Neural progenitor cell (in vitro differentiated cells): ENCODE measurements around the gene PTGES2. TPM values are rescaled to one million over a fixed set of nuclear protein-coding genes. Genes with fewer than 3 reads are reported as not detected.
A peak's percentile ranks its signal among the peaks of the same experiment; 100 is the strongest.

ENCODE experiments used
- DNase-seq: peaks from one replicate; pipeline ENCODE4 v3.0.0-alpha.2; 2016; ENCODE audit warnings: low spot score
- H2AFZ ChIP-seq: fragments of 200-600 bp; sonication (generic); replicated peaks from 2 replicates; pipeline ENCODE4 v1.6.1; 2016; ENCODE audit warnings: antibody characterized with exemption
- H3F3A ChIP-seq: fragments of 200-600 bp; sonication (generic); 2 replicates; pipeline ENCODE4 v1.6.1; 2016; ENCODE audit warnings: antibody characterized with exemption, low read depth
- H3K27ac ChIP-seq: fragments of 200-600 bp; sonication (generic); 2 replicates; pipeline ENCODE4 v1.5.1; 2016; ENCODE audit warnings: mild to moderate bottlenecking
- H3K27me3 ChIP-seq: fragments of 200-600 bp; sonication (generic); 2 replicates; pipeline ENCODE4 v1.6.1; 2016; ENCODE audit warnings: mild to moderate bottlenecking, moderate library complexity
- H3K36me3 ChIP-seq: fragments of 200-600 bp; sonication (generic); 2 replicates; pipeline ENCODE4 v1.5.1; 2016
- H3K4me1 ChIP-seq: fragments of 200-600 bp; sonication (generic); 2 replicates; pipeline ENCODE4 v1.6.1; 2016; ENCODE audit warnings: mixed run types
- H3K4me2 ChIP-seq: fragments of 200-600 bp; sonication (generic); 2 replicates; pipeline ENCODE4 v1.6.1; 2016
- H3K4me3 ChIP-seq: fragments of 200-600 bp; sonication (generic); 2 replicates; pipeline ENCODE4 v1.5.1; 2016
- H3K79me2 ChIP-seq: fragments of 200-600 bp; sonication (generic); 2 replicates; pipeline ENCODE4 v1.6.1; 2016; ENCODE audit warnings: low read depth
- H3K9ac ChIP-seq: fragments of 200-600 bp; sonication (generic); 2 replicates; pipeline ENCODE4 v1.6.1; 2016
- H3K9me3 ChIP-seq: fragments of 200-600 bp; sonication (generic); 2 replicates; pipeline ENCODE4 v1.5.1; 2016; ENCODE audit warnings: low read depth
- H4K20me1 ChIP-seq: fragments of 200-600 bp; sonication (generic); 2 replicates; pipeline ENCODE4 v1.6.1; 2016; ENCODE audit warnings: low read depth
- H3K27ac Mint-ChIP-seq: 3 replicates; pipeline ENCODE4 v1.8.0; 2021; ENCODE audit warnings: mixed read lengths
- H3K27me3 Mint-ChIP-seq: 2 replicates; pipeline ENCODE4 v1.8.0; 2022; ENCODE audit warnings: low read depth, mild to moderate bottlenecking, inconsistent platforms, moderate library complexity, mixed read lengths; ENCODE audit not compliant: insufficient read depth
- H3K36me3 Mint-ChIP-seq: 3 replicates; pipeline ENCODE4 v1.8.0; 2021; ENCODE audit warnings: mixed read lengths
- H3K4me1 Mint-ChIP-seq: 3 replicates; pipeline ENCODE4 v1.8.0; 2021; ENCODE audit warnings: mixed read lengths
- H3K4me3 Mint-ChIP-seq: 3 replicates; pipeline ENCODE4 v1.8.0; 2021; ENCODE audit warnings: mild to moderate bottlenecking, moderate library complexity, mixed read lengths
- H3K9me3 Mint-ChIP-seq: 3 replicates; pipeline ENCODE4 v1.8.0; 2020; ENCODE audit warnings: mixed read lengths
- EZH2 ChIP-seq: fragments of 200-600 bp; sonication (generic); IDR thresholded peaks from 2 replicates; pipeline ENCODE4 v1.6.1; 2017; ENCODE audit warnings: antibody characterized with exemption, mild to moderate bottlenecking, moderate library complexity
- EZH2phosphoT487 ChIP-seq: fragments of 200-600 bp; sonication (generic); IDR thresholded peaks from 2 replicates; pipeline ENCODE4 v1.6.1; 2017; ENCODE audit warnings: antibody characterized with exemption
- total RNA-seq: library from RNA; depleted of rRNA; stranded (reverse); fragments of >200 nt; gene quantifications from 2 replicates; pipeline ENCODE4 v1.2.3, GENCODE V29; 2015; ENCODE audit warnings: low replicate concordance
- TF ChIP-seq, protein P1 (sequence below): fragments of 200-600 bp; sonication (generic); IDR thresholded peaks from 2 replicates; pipeline ENCODE4 v1.5.1; 2017; ENCODE audit warnings: antibody characterized with exemption, mild to moderate bottlenecking

Gene PTGES2
- total RNA-seq, 1 donor from 2014 or later: 25.7 TPM

DNA sequence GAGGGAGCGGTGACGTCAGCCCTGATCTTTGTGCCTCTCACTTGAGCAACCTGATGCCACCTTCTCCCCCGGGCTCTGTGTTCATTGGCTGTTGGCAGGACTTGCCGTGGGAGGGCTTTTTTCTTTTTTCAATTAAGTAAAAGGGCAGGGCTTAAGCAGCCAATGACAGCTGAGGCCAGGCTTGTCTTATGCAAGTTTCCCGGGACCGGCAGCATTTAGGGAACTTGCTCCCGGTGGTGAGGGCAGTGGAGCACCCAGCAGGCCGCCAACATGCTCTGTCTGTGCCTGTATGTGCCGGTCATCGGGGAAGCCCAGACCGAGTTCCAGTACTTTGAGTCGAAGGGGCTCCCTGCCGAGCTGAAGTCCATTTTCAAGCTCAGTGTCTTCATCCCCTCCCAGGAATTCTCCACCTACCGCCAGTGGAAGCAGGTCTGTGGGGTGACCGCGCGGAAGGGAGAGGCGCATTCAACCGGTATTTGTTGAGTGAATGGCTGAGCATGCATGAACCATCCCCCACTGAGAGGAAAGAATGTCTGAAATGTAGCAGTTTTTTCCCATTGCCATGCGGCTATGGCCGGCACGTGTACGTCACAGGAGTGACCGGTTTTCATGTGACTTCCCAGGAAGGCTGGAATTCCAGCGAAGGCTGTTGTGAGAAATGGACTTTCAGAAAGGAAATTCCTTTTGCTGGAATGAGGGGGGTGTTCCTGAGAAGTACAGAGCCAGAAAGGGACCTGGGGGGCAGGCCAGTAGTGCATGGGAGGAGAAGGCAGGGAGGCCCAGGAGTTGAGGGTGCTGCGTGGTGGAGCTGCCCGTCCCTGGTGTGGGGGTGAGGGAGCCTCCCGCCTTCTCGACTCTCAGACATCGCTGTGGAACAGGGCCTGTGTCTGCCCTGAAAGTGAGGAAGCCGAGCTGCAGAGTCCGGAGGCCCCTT, 29.0 kb downstream of the PTGES2 start:
- Mint-ChIP-seq H3K4me1 (peaks cover 56% of the 10 kb centered on the region), H3K4me3 (peak overlapping the region; percentile 87), H3K27ac (peak overlapping the region; percentile 88), H3K36me3 (peaks cover 15% of the 10 kb centered on the region), H3K9me3 (no peaks in the 10 kb centered on the region), H3K27me3 (peaks cover 5% of the 10 kb centered on the region)
- Histone ChIP-seq H3K4me2 (peak overlapping the region; percentile 80), H3K36me3 (no peaks in the 10 kb centered on the region), H4K20me1 (peaks cover 40% of the 10 kb centered on the region), H3K27me3 (no peaks in the 10 kb centered on the region), H3F3A (peaks cover 17% of the 10 kb centered on the region), H3K79me2 (peaks cover 33% of the 10 kb centered on the region), H3K9ac (no peak overlapping the region), H3K4me3 (peak overlapping the region; percentile 46), H3K27ac (peak overlapping the region; percentile 72), H3K4me1 (peaks cover 35% of the 10 kb centered on the region), H3K9me3 (no peaks in the 10 kb centered on the region), H2AFZ (no peak overlapping the region)
- DNase-seq: peak; percentile 97
- no peak for TF ChIP-seq EZH2phosphoT487
- no peak for TF ChIP-seq EZH2
- TF ChIP-seq, protein P1, sequence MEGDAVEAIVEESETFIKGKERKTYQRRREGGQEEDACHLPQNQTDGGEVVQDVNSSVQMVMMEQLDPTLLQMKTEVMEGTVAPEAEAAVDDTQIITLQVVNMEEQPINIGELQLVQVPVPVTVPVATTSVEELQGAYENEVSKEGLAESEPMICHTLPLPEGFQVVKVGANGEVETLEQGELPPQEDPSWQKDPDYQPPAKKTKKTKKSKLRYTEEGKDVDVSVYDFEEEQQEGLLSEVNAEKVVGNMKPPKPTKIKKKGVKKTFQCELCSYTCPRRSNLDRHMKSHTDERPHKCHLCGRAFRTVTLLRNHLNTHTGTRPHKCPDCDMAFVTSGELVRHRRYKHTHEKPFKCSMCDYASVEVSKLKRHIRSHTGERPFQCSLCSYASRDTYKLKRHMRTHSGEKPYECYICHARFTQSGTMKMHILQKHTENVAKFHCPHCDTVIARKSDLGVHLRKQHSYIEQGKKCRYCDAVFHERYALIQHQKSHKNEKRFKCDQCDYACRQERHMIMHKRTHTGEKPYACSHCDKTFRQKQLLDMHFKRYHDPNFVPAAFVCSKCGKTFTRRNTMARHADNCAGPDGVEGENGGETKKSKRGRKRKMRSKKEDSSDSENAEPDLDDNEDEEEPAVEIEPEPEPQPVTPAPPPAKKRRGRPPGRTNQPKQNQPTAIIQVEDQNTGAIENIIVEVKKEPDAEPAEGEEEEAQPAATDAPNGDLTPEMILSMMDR: no peak

DNA sequence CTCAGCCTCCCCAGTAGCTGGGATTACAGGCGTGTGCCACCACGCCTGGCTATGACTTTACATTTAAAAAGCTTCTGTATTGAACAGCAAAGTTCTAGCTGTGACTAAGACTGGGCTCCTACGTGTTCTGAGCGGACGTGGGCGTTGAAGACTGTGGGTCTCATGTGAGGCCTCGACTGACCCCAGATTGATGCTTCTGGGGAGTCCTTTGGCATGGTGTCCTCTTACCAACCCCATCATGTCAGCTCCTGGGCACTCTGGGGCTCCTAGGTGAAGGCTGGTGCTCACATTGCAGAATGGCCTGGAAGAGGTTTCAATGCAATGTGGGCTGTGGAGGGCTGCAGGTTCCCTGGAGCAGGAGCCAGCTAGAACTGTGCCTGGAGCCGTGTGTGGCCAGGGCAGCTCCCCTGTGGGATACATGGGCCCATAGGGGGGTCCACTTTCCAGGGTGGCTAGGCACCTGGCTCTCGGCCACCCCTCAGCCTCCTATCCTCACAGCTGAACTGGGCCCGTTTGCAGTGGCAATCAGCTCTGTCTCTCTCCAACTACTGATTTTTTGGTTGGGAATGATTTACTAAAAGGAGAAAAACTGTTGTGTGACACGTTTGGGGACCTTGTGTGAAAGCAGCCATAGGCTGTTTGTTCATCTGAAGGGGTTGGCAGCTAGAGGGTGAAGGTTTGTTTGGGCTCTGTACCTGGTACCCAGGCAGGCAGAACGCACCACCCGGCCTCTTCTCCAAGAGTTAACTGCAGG, 29.8 kb downstream of the PTGES2 start:
- peaks cover 5% of the 10 kb centered on the region for H3K27me3 Mint-ChIP-seq
- Histone ChIP-seq H3K27ac (peak overlapping the region; percentile 6), H3K27me3 (no peaks in the 10 kb centered on the region), H3F3A (peaks cover 17% of the 10 kb centered on the region), H3K36me3 (no peaks in the 10 kb centered on the region), H3K9me3 (no peaks in the 10 kb centered on the region), H3K79me2 (peaks cover 33% of the 10 kb centered on the region), H3K4me1 (peaks cover 35% of the 10 kb centered on the region), H2AFZ (no peak overlapping the region), H3K9ac (no peak overlapping the region), H3K4me3 (peak overlapping the region; percentile 46), H3K4me2 (peak overlapping the region; percentile 80), H4K20me1 (peaks cover 43% of the 10 kb centered on the region)
- peak; percentile 17 for DNase-seq
- peak overlapping the region; percentile 87 for H3K4me3 Mint-ChIP-seq
- no peaks in the 10 kb centered on the region for H3K9me3 Mint-ChIP-seq
- TF ChIP-seq, protein P1: no peak
- TF ChIP-seq EZH2 (no peak), EZH2phosphoT487 (no peak)
- peaks cover 15% of the 10 kb centered on the region for H3K36me3 Mint-ChIP-seq
- peak overlapping the region; percentile 88 for H3K27ac Mint-ChIP-seq
- H3K4me1 Mint-ChIP-seq: peaks cover 64% of the 10 kb centered on the region

DNA sequence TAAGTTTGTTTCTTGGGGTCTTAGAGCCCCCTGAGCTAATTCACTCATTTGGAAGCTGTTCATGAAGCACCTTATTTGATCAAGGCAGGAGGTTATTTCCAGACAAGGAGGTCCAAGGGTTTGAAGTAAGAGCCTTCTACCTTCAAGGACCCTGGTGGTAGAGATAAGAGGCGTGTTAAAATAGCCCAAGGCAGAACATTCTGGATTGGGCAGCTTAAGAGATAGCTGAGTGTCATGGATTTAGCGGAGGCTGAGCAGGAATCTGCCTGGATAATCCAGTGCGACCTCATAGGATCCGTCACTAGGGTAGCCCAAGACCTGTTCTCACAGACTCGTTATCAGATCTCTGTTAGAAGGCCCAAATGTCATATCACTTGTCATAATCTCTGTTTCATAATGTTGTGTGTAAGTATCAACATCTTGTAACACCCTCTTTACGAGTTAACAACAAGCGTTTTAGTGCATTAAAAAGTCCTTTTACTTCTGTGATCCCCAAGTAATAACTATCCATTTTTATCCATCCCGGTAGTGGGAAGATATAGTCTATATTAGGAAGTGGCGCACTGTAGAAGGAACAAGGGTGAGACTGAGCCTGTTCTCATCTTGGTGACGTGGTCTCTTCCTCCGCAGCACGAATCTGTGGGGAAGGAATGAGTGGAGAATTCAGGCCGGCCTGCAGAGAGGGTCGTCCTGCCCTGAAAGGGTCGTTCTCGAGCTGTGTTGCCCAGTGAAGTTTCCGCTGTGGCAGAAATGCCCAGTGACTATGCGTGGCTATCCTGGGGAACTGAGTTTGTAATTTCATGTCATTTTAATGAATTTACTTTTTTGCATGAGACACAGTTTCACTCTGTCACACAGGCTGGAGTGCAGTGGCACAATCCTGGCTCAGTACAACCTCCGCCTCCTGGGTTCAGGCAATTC, 30.7 kb downstream of the PTGES2 start:
- Histone ChIP-seq H3K9ac (no peak overlapping the region), H2AFZ (no peak overlapping the region), H3K4me2 (no peak overlapping the region), H3K27ac (peak overlapping the region; percentile 22), H3K4me3 (no peak overlapping the region), H3K79me2 (peaks cover 33% of the 10 kb centered on the region), H3K9me3 (no peaks in the 10 kb centered on the region), H4K20me1 (peaks cover 43% of the 10 kb centered on the region), H3F3A (peaks cover 17% of the 10 kb centered on the region), H3K4me1 (peaks cover 35% of the 10 kb centered on the region), H3K27me3 (no peaks in the 10 kb centered on the region), H3K36me3 (no peaks in the 10 kb centered on the region)
- peak overlapping the region; percentile 88 for H3K27ac Mint-ChIP-seq
- TF ChIP-seq, protein P1: no peak
- H3K4me3 Mint-ChIP-seq: peak overlapping the region; percentile 24
- peaks cover 5% of the 10 kb centered on the region for H3K27me3 Mint-ChIP-seq
- DNase-seq: peak; percentile 24
- no peaks in the 10 kb centered on the region for H3K9me3 Mint-ChIP-seq
- peaks cover 7% of the 10 kb centered on the region for H3K36me3 Mint-ChIP-seq
- H3K4me1 Mint-ChIP-seq: peaks cover 68% of the 10 kb centered on the region
